K562 (cell line): ENCODE measurements around the gene PDIA3. TPM values are rescaled to one million over a fixed set of nuclear protein-coding genes. Genes with fewer than 3 reads are reported as not detected.
A peak's percentile ranks its signal among the peaks of the same experiment; 100 is the strongest.

ENCODE experiments used
- BDP1 ChIP-seq: IDR thresholded peaks from 3 replicates; pipeline ENCODE4 v1.6.1; 2011; ENCODE audit not compliant: insufficient read length, insufficient read depth
- CCNT2 ChIP-seq: IDR thresholded peaks from 2 replicates; pipeline ENCODE4 v1.6.1; 2011; ENCODE audit warnings: borderline replicate concordance, low read depth, mild to moderate bottlenecking, moderate library complexity, mixed read lengths, low read length; ENCODE audit not compliant: insufficient read length; ENCODE audit errors: extremely low read depth
- ELF4 ChIP-seq: fragments of 450-650 bp; formaldehyde crosslinking; IDR thresholded peaks from 2 replicates; pipeline ENCODE4 v1.4.0; 2022; ENCODE audit warnings: missing genetic modification characterization
- EP400 ChIP-seq: fragments of 450-650 bp; IDR thresholded peaks from 2 replicates; pipeline ENCODE4 v1.6.1; 2017; ENCODE audit warnings: antibody characterized with exemption, mild to moderate bottlenecking, moderate library complexity
- ETV1 ChIP-seq: fragments of 450-650 bp; conservative IDR thresholded peaks from 2 replicates; pipeline ENCODE4 v1.6.1; 2016; ENCODE audit warnings: missing genetic modification characterization, control low read depth, low read depth, missing compliant biosample characterization
- FOXP1 ChIP-seq: sonication (generic); formaldehyde crosslinking; IDR thresholded peaks from 2 replicates; pipeline ENCODE4 v1.8.0; 2022; ENCODE audit warnings: mild to moderate bottlenecking, missing genetic modification reagents
- HNRNPH1 ChIP-seq: fragments of 200-400 bp; formaldehyde crosslinking; optimal IDR thresholded peaks from 2 replicates; pipeline ENCODE3; 2017; ENCODE audit warnings: low read depth, mild to moderate bottlenecking, low read length, moderate library complexity
- HNRNPK ChIP-seq: fragments of 200-400 bp; formaldehyde crosslinking; IDR thresholded peaks from one replicate; pipeline ENCODE4 v1.6.1; 2018; ENCODE audit warnings: mild to moderate bottlenecking, low read depth, low read length; ENCODE audit not compliant: poor library complexity, severe bottlenecking
- RBBP5 ChIP-seq: fragments of 200-600 bp; sonication (generic); IDR thresholded peaks from 2 replicates; pipeline ENCODE4 v1.6.1; 2012; ENCODE audit warnings: borderline replicate concordance, mild to moderate bottlenecking, low read length, control low read depth, inconsistent platforms; ENCODE audit not compliant: insufficient read depth, poor library complexity, severe bottlenecking
- SOX6 ChIP-seq: fragments of 450-650 bp; IDR thresholded peaks from 2 replicates; pipeline ENCODE4 v1.6.1; 2014; ENCODE audit warnings: mild to moderate bottlenecking
- TAF7 ChIP-seq: fragments of 450-650 bp; IDR thresholded peaks from 2 replicates; pipeline ENCODE4 v1.6.1; 2016; ENCODE audit warnings: missing genetic modification characterization, missing compliant biosample characterization
- TBP ChIP-seq: optimal IDR thresholded peaks from 2 replicates; pipeline ENCODE3; 2011; ENCODE audit warnings: low read depth, low read length, improper control_type of control experiment
- TOE1 ChIP-seq, 2 experiments: fragments of 450-650 bp in 1 of 2; sonication (generic) in 1 of 2; formaldehyde crosslinking in 1 of 2; IDR thresholded peaks; 2 replicates each; pipeline versions ENCODE4 v1.7.1 to v1.8.0; 2016 to 2022; ENCODE audit warnings: borderline replicate concordance in 2 of 2, mild to moderate bottlenecking in 2 of 2, antibody characterized with exemption in 1 of 2, inconsistent platforms in 1 of 2, low read depth in 1 of 2, missing genetic modification reagents in 1 of 2, moderate library complexity in 1 of 2
- UBTF ChIP-seq, 2 experiments: IDR thresholded peaks; 2 replicates each; pipeline ENCODE4 v1.6.1; 2012; ENCODE audit warnings: improper control_type of control experiment in 2 of 2, low read depth in 2 of 2, low read length in 2 of 2, borderline replicate concordance in 1 of 2
- ZFPM2 ChIP-seq: fragments of 250-450 bp; sonication (Bioruptor Pico); IDR thresholded peaks from 2 replicates; pipeline ENCODE4 v1.5.1; 2022; ENCODE audit warnings: mild to moderate bottlenecking
- ZNF445 ChIP-seq: fragments of 250-450 bp; sonication (Bioruptor Pico); IDR thresholded peaks from 2 replicates; pipeline ENCODE4 v1.4.0; 2020; ENCODE audit warnings: low read depth, mild to moderate bottlenecking, moderate library complexity
- polyA plus RNA-seq, 8 experiments: library from polyadenylated mRNA; depleted of rRNA in 4 of 8; stranded (reverse) in 5 of 8; unstranded in 3 of 8; fragments of >200 nt; fragmentation: Nextera tagmentation in 2 of 8; fragmentation: Illumina TruSeq in 1 of 8; extraction: Ambion mirVana in 2 of 8; extraction: Trizol in 1 of 8; gene quantifications; 2 replicates each; pipeline versions ENCODE4 v1.2.1 to v1.2.3, GENCODE V29; 2011 to 2014; ENCODE audit warnings: inconsistent platforms in 1 of 8, missing spikeins in 1 of 8
- total RNA-seq, 7 experiments: library from RNA; depleted of rRNA in 6 of 7; stranded (reverse); fragments of >200 nt in 6 of 7; fragmentation: Illumina TruSeq in 2 of 7; extraction: Trizol in 2 of 7; gene quantifications; 2 replicates each; pipeline versions ENCODE4 v1.2.1 to v1.2.3, GENCODE V29; 2011 to 2021; ENCODE audit warnings: low replicate concordance in 1 of 7
- TF ChIP-seq, protein P1 (sequence below): fragments of 450-650 bp; formaldehyde crosslinking; IDR thresholded peaks from 2 replicates; pipeline ENCODE4 v1.4.0; 2020; ENCODE audit warnings: mild to moderate bottlenecking, moderate library complexity
- TF ChIP-seq, protein P2 (sequence below): fragments of 200-400 bp; formaldehyde crosslinking; IDR thresholded peaks from 2 replicates; pipeline ENCODE4 v1.6.1; 2017; ENCODE audit warnings: mild to moderate bottlenecking, low read depth, low read length, moderate library complexity

PDIA3 gene
- total and polyA plus RNA-seq, 9 of the 15 experiments (the other 6 are each of a cell fraction or from before 2014, with no cell fraction given): 13.5 to 386 (median 149) TPM

- TF ChIP-seq HNRNPK (no peak), RBBP5 (peak; percentile 31), ZNF445 (no peak), TBP (peak; percentile 69), ELF4 (CRISPR knock-in tag) (peak; percentile 37; the same call in 1 of the 2 replicates), TOE1 (IDR thresholded peaks at IDR 0.05; ENCODE audit: borderline replicate concordance) (peak; percentile 76; the same call in 1 of the 2 replicates), TOE1 (CRISPR knock-in tag; IDR thresholded peaks at IDR 0.05; ENCODE audit: borderline replicate concordance, low read depth) (no peak), SOX6 (0 out of 2 replicates have a peak, but pooled peaks have one; percentile 19), ZFPM2 (CRISPR knock-in tag) (0 out of 2 replicates have a peak, but pooled peaks have one; percentile 46), ETV1 (peak; percentile 57), EP400 (peak; percentile 96), UBTF (IDR thresholded peaks at IDR 0.05; ENCODE audit: borderline replicate concordance in 1 of 2, low read depth in 2 of 2, low read length in 2 of 2) (no peak), FOXP1 (CRISPR knock-in tag) (0 out of 2 replicates have a peak, but pooled peaks have one; percentile 49), CCNT2 (peak; percentile 50), HNRNPH1 (no peak), BDP1 (no peak), TAF7 (tag) (peak; percentile 84)
- TF ChIP-seq, protein P1, sequence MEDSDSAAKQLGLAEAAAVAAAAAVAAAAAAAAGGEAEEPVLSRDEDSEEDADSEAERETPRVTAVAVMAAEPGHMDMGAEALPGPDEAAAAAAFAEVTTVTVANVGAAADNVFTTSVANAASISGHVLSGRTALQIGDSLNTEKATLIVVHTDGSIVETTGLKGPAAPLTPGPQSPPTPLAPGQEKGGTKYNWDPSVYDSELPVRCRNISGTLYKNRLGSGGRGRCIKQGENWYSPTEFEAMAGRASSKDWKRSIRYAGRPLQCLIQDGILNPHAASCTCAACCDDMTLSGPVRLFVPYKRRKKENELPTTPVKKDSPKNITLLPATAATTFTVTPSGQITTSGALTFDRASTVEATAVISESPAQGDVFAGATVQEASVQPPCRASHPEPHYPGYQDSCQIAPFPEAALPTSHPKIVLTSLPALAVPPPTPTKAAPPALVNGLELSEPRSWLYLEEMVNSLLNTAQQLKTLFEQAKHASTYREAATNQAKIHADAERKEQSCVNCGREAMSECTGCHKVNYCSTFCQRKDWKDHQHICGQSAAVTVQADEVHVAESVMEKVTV (CRISPR knock-in tag): no peak
- TF ChIP-seq, protein P2, sequence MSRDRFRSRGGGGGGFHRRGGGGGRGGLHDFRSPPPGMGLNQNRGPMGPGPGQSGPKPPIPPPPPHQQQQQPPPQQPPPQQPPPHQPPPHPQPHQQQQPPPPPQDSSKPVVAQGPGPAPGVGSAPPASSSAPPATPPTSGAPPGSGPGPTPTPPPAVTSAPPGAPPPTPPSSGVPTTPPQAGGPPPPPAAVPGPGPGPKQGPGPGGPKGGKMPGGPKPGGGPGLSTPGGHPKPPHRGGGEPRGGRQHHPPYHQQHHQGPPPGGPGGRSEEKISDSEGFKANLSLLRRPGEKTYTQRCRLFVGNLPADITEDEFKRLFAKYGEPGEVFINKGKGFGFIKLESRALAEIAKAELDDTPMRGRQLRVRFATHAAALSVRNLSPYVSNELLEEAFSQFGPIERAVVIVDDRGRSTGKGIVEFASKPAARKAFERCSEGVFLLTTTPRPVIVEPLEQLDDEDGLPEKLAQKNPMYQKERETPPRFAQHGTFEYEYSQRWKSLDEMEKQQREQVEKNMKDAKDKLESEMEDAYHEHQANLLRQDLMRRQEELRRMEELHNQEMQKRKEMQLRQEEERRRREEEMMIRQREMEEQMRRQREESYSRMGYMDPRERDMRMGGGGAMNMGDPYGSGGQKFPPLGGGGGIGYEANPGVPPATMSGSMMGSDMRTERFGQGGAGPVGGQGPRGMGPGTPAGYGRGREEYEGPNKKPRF: no peak
These were observed 54.3 kb downstream of the PDIA3 start, which contains the start of gene HYPK (continued) for GRCh38 chr15:43800286-43801141.
